ENCODE results near the gene IQSEC1. TPM values are rescaled to one million over a fixed set of nuclear protein-coding genes. Genes with fewer than 3 reads are reported as not detected.

IQSEC1 gene
- total and polyA plus RNA-seq, 2 experiments from 2014 or later, result 8.0 to 51.9 TPM

DNA sequence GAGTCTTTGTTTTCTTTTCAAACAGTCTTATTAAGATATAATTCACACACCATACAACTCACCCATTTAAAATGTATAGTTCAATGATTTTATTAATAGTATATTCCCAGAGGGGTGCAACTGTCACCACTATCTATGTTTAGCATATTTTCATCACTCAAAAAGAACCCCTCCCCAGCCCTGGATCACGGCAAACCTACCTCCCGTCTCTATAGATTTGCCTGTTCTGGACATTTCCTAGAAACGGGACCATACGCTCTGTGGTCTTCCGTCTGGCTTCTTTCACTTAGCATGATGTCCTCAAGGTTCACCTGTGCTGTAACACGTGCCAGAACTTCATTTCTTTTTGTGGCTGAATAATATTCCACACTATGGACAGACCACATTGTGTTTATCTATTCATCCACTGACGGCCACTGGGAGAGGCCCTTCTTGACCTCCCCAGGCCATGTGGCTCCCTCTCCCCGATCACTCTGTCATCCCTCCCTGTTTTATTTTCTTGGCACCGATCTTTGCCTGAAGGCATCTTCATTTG is 56.4 kb downstream of the IQSEC1 start:
- H3K79me2 ChIP-seq (replicated peaks; ENCODE audit: insufficient read depth), result no peaks in the 10 kb centered on the region
- Mint-ChIP-seq H3K4me1 (peaks cover 42% of the 10 kb centered on the region), H3K4me3 (no peak overlapping the region; the same call in 2 of the 3 replicates), H3K36me3 (ENCODE audit: low read depth) (no peaks in the 10 kb centered on the region; the same call in 2 of the 3 replicates), H3K27ac (no peak overlapping the region), H3K27me3 (ENCODE audit: insufficient read depth, low read depth, poor library complexity) (peaks cover 14% of the 10 kb centered on the region), H3K9me3 (no peaks in the 10 kb centered on the region; the same call in 2 of the 3 replicates)
- H3K4me2 ChIP-seq, result no peak overlapping the region
- no peaks in the 10 kb centered on the region for H4K20me1 ChIP-seq (replicated peaks; ENCODE audit: insufficient read depth)
- no peaks in the 10 kb centered on the region for H3K9me2 ChIP-seq (ENCODE audit: insufficient read depth)
- no peak overlapping the region for H3K27ac ChIP-seq (ENCODE audit: low read depth)
- H2AFZ ChIP-seq, result no peak overlapping the region
- no peaks in the 10 kb centered on the region for H3K27me3 ChIP-seq (ENCODE audit: insufficient read depth)
- no peaks in the 10 kb centered on the region for H3K36me3 ChIP-seq (ENCODE audit: insufficient read depth)
- no peak overlapping the region for H3K4me3 ChIP-seq
- ATAC-seq (no peak), DNase-seq (ENCODE audit: low spot score) (no peak)
- H3F3A ChIP-seq (replicated peaks; ENCODE audit: low read depth), result no peaks in the 10 kb centered on the region
- H3K4me1 ChIP-seq (ENCODE audit: insufficient read depth), result peaks cover 17% of the 10 kb centered on the region
- TF ChIP-seq STAT1 (IDR thresholded peaks at IDR 0.05; ENCODE audit: unreplicated experiment) (no peak), CREB1 (CRISPR knock-in tag; IDR thresholded peaks at IDR 0.05; ENCODE audit: low read depth) (no peak), ETS1 (IDR thresholded peaks at IDR 0.05) (no peak), ZNF114 (CRISPR knock-in tag; IDR thresholded peaks at IDR 0.05) (no peak), JUNB (IDR thresholded peaks at IDR 0.05; ENCODE audit: unreplicated experiment) (no peak), ZNF462 (CRISPR knock-in tag; IDR thresholded peaks at IDR 0.05) (no peak), NANOG (IDR thresholded peaks at IDR 0.05; ENCODE audit: borderline replicate concordance) (no peak), ZNF331 (CRISPR knock-in tag; IDR thresholded peaks at IDR 0.05; ENCODE audit: low read depth) (no peak), CTCF (conservative IDR thresholded peaks at IDR 0.05; ENCODE audit: low read depth in 2 of 2) (no peak), EZH2 (IDR thresholded peaks at IDR 0.05; ENCODE audit: low read depth, unreplicated experiment) (no peak)
- TF ChIP-seq, protein P1, sequence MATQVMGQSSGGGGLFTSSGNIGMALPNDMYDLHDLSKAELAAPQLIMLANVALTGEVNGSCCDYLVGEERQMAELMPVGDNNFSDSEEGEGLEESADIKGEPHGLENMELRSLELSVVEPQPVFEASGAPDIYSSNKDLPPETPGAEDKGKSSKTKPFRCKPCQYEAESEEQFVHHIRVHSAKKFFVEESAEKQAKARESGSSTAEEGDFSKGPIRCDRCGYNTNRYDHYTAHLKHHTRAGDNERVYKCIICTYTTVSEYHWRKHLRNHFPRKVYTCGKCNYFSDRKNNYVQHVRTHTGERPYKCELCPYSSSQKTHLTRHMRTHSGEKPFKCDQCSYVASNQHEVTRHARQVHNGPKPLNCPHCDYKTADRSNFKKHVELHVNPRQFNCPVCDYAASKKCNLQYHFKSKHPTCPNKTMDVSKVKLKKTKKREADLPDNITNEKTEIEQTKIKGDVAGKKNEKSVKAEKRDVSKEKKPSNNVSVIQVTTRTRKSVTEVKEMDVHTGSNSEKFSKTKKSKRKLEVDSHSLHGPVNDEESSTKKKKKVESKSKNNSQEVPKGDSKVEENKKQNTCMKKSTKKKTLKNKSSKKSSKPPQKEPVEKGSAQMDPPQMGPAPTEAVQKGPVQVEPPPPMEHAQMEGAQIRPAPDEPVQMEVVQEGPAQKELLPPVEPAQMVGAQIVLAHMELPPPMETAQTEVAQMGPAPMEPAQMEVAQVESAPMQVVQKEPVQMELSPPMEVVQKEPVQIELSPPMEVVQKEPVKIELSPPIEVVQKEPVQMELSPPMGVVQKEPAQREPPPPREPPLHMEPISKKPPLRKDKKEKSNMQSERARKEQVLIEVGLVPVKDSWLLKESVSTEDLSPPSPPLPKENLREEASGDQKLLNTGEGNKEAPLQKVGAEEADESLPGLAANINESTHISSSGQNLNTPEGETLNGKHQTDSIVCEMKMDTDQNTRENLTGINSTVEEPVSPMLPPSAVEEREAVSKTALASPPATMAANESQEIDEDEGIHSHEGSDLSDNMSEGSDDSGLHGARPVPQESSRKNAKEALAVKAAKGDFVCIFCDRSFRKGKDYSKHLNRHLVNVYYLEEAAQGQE (IDR thresholded peaks at IDR 0.05; ENCODE audit: unreplicated experiment), result no peak
